Measurements from ENCODE around the gene NCOA5.

GRCh38 chr20:46076806-46077205 is 13.0 kb downstream of the NCOA5 start:
- TF ChIP-seq CHD7 (IDR thresholded peaks at IDR 0.05; ENCODE audit: low read depth, low read length) (no peak), KDM1A (IDR thresholded peaks at IDR 0.05) (no peak), CTCF (IDR thresholded peaks at IDR 0.05 in 2 of 3, conservative IDR thresholded peaks at IDR 0.05 in 1 of 3; ENCODE audit: insufficient read depth in 2 of 3, low read depth in 1 of 3, low read length in 3 of 3) (no peak)
